Measurements from ENCODE around the gene XPNPEP2. TPM values are rescaled to one million over a fixed set of nuclear protein-coding genes. Genes with fewer than 3 reads are reported as not detected.

The XPNPEP2 gene
- total and polyA plus RNA-seq, 2 experiments from 2014 or later: 0.65 to 0.74 TPM

DNA sequence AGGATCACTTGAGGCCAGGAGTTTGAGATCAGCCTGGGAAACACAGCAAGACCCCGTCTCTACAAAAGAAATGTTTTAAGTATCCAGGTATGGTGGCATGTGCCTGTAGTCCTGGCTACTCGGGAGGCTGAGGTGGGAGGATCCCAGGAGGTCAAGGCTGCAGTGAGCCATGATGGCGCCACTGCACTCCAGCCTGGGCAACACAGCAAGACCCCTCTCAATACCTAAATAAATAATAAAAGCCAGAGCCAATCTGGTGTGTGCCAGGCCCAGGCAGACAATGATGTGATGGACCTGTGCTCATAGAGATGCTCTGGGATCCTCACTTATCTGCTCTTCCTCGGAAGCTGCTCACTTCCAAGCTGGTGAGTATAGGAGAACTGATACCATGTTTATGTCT, 22.8 kb downstream of the XPNPEP2 start:
- H3K4me1 ChIP-seq (ENCODE audit: insufficient read depth): no peaks in the 10 kb centered on the region
- no peak overlapping the region for H3K27ac ChIP-seq
- no peaks in the 10 kb centered on the region for H3K36me3 ChIP-seq (ENCODE audit: low read depth)
- no peak overlapping the region for H2AFZ ChIP-seq
- H3K27me3 ChIP-seq (replicated peaks; ENCODE audit: insufficient read depth): no peaks in the 10 kb centered on the region
- no peak for DNase-seq
- no peak overlapping the region for H3K9ac ChIP-seq
- H3K4me3 ChIP-seq: no peak overlapping the region
- WGBS, 2 experiments (ENCODE audit: low coverage in 1 of 2, low lambda C conversion rate in 2 of 2, missing lambda C conversion rate in 2 of 2): 80 to 93% methylated on average over 3 of the region's 4 CpGs
- H3K9me3 ChIP-seq (ENCODE audit: low read depth): no peaks in the 10 kb centered on the region
- H4K20me1 ChIP-seq (ENCODE audit: insufficient read depth): no peaks in the 10 kb centered on the region
- in situ Hi-C loops (cut with MboI): no loop called here
- H3F3A ChIP-seq (ENCODE audit: insufficient read depth): no peaks in the 10 kb centered on the region
- no peak for TF ChIP-seq EZH2 (IDR thresholded peaks at IDR 0.05; ENCODE audit: insufficient read depth, poor library complexity, severe bottlenecking)
- TF ChIP-seq EZH2phosphoT487 (IDR thresholded peaks at IDR 0.05; ENCODE audit: insufficient read depth, low read depth): no peak
- no peak overlapping the region for H3K4me2 ChIP-seq (ENCODE audit: unreplicated experiment)
- H3K79me2 ChIP-seq (ENCODE audit: insufficient read depth): no peaks in the 10 kb centered on the region
- no peaks in the 10 kb centered on the region for H3K9me2 ChIP-seq (ENCODE audit: insufficient read depth)

DNA sequence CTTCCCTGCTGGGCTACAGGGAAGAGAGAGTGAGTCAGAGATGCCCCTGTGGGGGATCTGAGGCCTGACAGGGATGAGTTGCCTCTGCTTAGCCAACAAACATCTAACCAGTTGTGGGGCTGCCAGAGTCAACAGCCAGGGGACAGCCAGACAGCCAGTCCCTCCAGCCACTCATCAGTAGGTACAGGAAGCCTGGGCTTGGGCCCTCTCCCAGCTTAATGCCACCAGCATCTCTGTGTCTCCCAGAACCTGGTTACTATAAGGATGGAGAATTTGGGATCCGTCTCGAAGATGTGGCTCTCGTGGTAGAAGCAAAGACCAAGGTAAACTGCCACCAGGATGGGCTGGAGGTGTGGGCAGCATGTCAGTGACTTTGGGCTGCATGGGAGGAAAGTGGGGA, 23.7 kb downstream of the XPNPEP2 start:
- Histone ChIP-seq H3K79me2 (ENCODE audit: insufficient read depth) (no peaks in the 10 kb centered on the region), H3K27ac (no peak overlapping the region), H3K4me3 (no peak overlapping the region), H3K36me3 (ENCODE audit: low read depth) (no peaks in the 10 kb centered on the region), H4K20me1 (ENCODE audit: insufficient read depth) (no peaks in the 10 kb centered on the region), H2AFZ (no peak overlapping the region), H3K27me3 (replicated peaks; ENCODE audit: insufficient read depth) (no peaks in the 10 kb centered on the region), H3K9me2 (ENCODE audit: insufficient read depth) (no peaks in the 10 kb centered on the region), H3K4me1 (ENCODE audit: insufficient read depth) (no peaks in the 10 kb centered on the region), H3K9me3 (ENCODE audit: low read depth) (no peaks in the 10 kb centered on the region), H3K9ac (no peak overlapping the region), H3F3A (ENCODE audit: insufficient read depth) (no peaks in the 10 kb centered on the region), H3K4me2 (ENCODE audit: unreplicated experiment) (no peak overlapping the region)
- in situ Hi-C loops (cut with MboI): no loop called here
- 95 to 98% methylated on average over 3 of the region's 3 CpGs for WGBS, 2 experiments (ENCODE audit: low coverage in 1 of 2, low lambda C conversion rate in 2 of 2, missing lambda C conversion rate in 2 of 2)
- no peak for TF ChIP-seq EZH2phosphoT487 (IDR thresholded peaks at IDR 0.05; ENCODE audit: insufficient read depth, low read depth)
- no peak for TF ChIP-seq EZH2 (IDR thresholded peaks at IDR 0.05; ENCODE audit: insufficient read depth, poor library complexity, severe bottlenecking)
- DNase-seq: no peak

DNA sequence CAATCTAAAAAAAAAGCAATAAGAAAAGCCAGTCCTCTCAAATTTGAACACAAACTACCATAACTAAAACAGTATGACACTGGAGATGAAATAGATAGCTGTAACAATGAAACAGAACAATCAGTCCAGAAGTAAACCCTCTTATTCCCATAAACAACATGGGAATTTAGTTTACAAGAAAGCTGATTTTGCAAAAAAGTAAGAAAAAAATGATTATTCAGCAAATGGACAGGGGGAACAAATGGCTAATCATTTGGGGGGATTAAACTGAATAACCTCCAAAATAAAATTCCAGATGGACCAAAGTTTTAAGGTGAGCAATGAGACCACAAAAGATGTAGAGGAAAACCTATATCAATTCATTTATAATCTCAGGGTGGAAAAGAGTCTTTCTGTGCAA, 24.9 kb downstream of the XPNPEP2 start:
- Histone ChIP-seq H3K27ac (no peak overlapping the region), H3K9me2 (ENCODE audit: insufficient read depth) (no peaks in the 10 kb centered on the region), H2AFZ (no peak overlapping the region), H3K4me1 (ENCODE audit: insufficient read depth) (no peaks in the 10 kb centered on the region), H4K20me1 (ENCODE audit: insufficient read depth) (no peaks in the 10 kb centered on the region), H3K9ac (no peak overlapping the region), H3K27me3 (replicated peaks; ENCODE audit: insufficient read depth) (no peaks in the 10 kb centered on the region), H3F3A (ENCODE audit: insufficient read depth) (no peaks in the 10 kb centered on the region), H3K4me3 (no peak overlapping the region), H3K9me3 (ENCODE audit: low read depth) (no peaks in the 10 kb centered on the region), H3K36me3 (ENCODE audit: low read depth) (no peaks in the 10 kb centered on the region), H3K4me2 (ENCODE audit: unreplicated experiment) (no peak overlapping the region), H3K79me2 (ENCODE audit: insufficient read depth) (no peaks in the 10 kb centered on the region)
- TF ChIP-seq EZH2 (IDR thresholded peaks at IDR 0.05; ENCODE audit: insufficient read depth, poor library complexity, severe bottlenecking) (no peak), EZH2phosphoT487 (IDR thresholded peaks at IDR 0.05; ENCODE audit: insufficient read depth, low read depth) (no peak)
- no peak for DNase-seq
- in situ Hi-C loops (cut with MboI): no loop called here

- in situ Hi-C loops (cut with MboI): no loop called here
- WGBS, 2 experiments (ENCODE audit: low coverage in 1 of 2, low lambda C conversion rate in 2 of 2, missing lambda C conversion rate in 2 of 2): 90 to 93% methylated on average over 4 to 8 of the region's 8 CpGs
- Histone ChIP-seq H3K79me2 (ENCODE audit: insufficient read depth) (no peaks in the 10 kb centered on the region), H4K20me1 (ENCODE audit: insufficient read depth) (no peaks in the 10 kb centered on the region), H3K9me3 (ENCODE audit: low read depth) (no peaks in the 10 kb centered on the region), H3K4me1 (ENCODE audit: insufficient read depth) (no peaks in the 10 kb centered on the region), H3K36me3 (ENCODE audit: low read depth) (no peaks in the 10 kb centered on the region), H3K27ac (no peak overlapping the region), H3K9me2 (ENCODE audit: insufficient read depth) (no peaks in the 10 kb centered on the region), H3K4me3 (no peak overlapping the region), H3K4me2 (ENCODE audit: unreplicated experiment) (no peak overlapping the region), H3F3A (ENCODE audit: insufficient read depth) (no peaks in the 10 kb centered on the region), H3K9ac (no peak overlapping the region), H3K27me3 (replicated peaks; ENCODE audit: insufficient read depth) (no peaks in the 10 kb centered on the region), H2AFZ (no peak overlapping the region)
- no peak for TF ChIP-seq EZH2phosphoT487 (IDR thresholded peaks at IDR 0.05; ENCODE audit: insufficient read depth, low read depth)
- no peak for DNase-seq
These were observed 29.4 kb downstream of the XPNPEP2 start for GRCh38 chrX:129768186-129768585.
